Ascending aorta (tissue), 2 donors: Measurements from ENCODE around the gene LYPD3. TPM values are rescaled to one million over a fixed set of nuclear protein-coding genes. Genes with fewer than 3 reads are reported as not detected.

ENCODE experiments used
- DNase-seq, 2 donors: peaks; one replicate each; pipeline ENCODE4 v3.0.0-alpha.2; 2019; ENCODE audit warnings: low spot score in 2 of 2
- H3K27ac ChIP-seq, 2 donors: fragments of 200-600 bp; sonication (generic); one replicate each; pipeline ENCODE4 v1.5.1; 2016 to 2017; ENCODE audit warnings: mild to moderate bottlenecking in 1 of 2
- H3K27me3 ChIP-seq: fragments of 200-600 bp; sonication (generic); one replicate; pipeline ENCODE4 v1.5.1; 2017
- H3K36me3 ChIP-seq, 2 donors: fragments of 200-600 bp; sonication (generic); one replicate each; pipeline ENCODE4 v1.5.1; 2016
- H3K4me1 ChIP-seq, 2 donors: fragments of 200-600 bp; sonication (generic); one replicate each; pipeline ENCODE4 v1.5.1; 2016 to 2017; ENCODE audit warnings: mild to moderate bottlenecking in 1 of 2
- H3K4me3 ChIP-seq, 2 donors: fragments of 200-600 bp; sonication (generic); one replicate each; pipeline ENCODE4 v1.5.1; 2016 to 2017; ENCODE audit warnings: mild to moderate bottlenecking in 1 of 2
- H3K9me3 ChIP-seq, 2 donors: fragments of 200-600 bp; sonication (generic); one replicate each; pipeline ENCODE4 v1.5.1; 2016
- CTCF ChIP-seq, 3 experiments: fragments of 200-600 bp in 2 of 3; fragments of 450-650 bp in 1 of 3; sonication (generic) in 2 of 3; IDR thresholded peaks; one replicate each; pipeline ENCODE4 v1.5.1; 2016 to 2019; ENCODE audit warnings: antibody characterized with exemption in 3 of 3, mild to moderate bottlenecking in 1 of 3, moderate library complexity in 1 of 3
- intact Hi-C: fragments of 100-400 bp; cut with DNase I; formaldehyde crosslinking; loops from one replicate; pipeline ENCODE4 v1.15.1; 2023
- total RNA-seq: library from RNA; depleted of rRNA; stranded (reverse); fragments of >200 nt; gene quantifications from one replicate; pipeline ENCODE4 v1.1.0, GENCODE V29; 2016

The LYPD3 gene
- total RNA-seq, 1 donor from 2014 or later = not detected

- Histone ChIP-seq H3K27me3 (no peaks in the 10 kb centered on the region), H3K9me3 (no peaks in the 10 kb centered on the region), H3K36me3 (no peaks in the 10 kb centered on the region), H3K4me1 (no peaks in the 10 kb centered on the region), H3K4me3 (no peak overlapping the region), H3K27ac (no peak overlapping the region)
- no peak for TF ChIP-seq CTCF (IDR thresholded peaks at IDR 0.05)
- intact Hi-C loops = no loop called here
- no peak for DNase-seq
These were observed 11.4 kb downstream of the LYPD3 start for GRCh38 chr19:43454031-43454430.

- intact Hi-C loops = no loop called here
These were observed 12.8 kb downstream of the LYPD3 start for GRCh38 chr19:43452582-43452981.

GRCh38 chr19:43450545-43450997 is 14.8 kb downstream of the LYPD3 start:
- Histone ChIP-seq H3K4me1 (no peaks in the 10 kb centered on the region), H3K27ac (no peak overlapping the region)

More at GRCh38 chr19:43452582-43452981, 12.8 kb downstream of the LYPD3 start:
- TF ChIP-seq CTCF (IDR thresholded peaks at IDR 0.05) = no peak
- Histone ChIP-seq H3K4me3 (no peak overlapping the region), H3K4me1 (no peaks in the 10 kb centered on the region), H3K27ac (no peak overlapping the region), H3K36me3 (no peaks in the 10 kb centered on the region), H3K9me3 (no peaks in the 10 kb centered on the region), H3K27me3 (no peaks in the 10 kb centered on the region)
- DNase-seq = no peak

GRCh38 chr19:43447655-43448054 is 17.8 kb downstream of the LYPD3 start:
- TF ChIP-seq CTCF (IDR thresholded peaks at IDR 0.05) = no peak

More at GRCh38 chr19:43450545-43450997, 14.8 kb downstream of the LYPD3 start:
- intact Hi-C loops = no loop called here
- no peak for TF ChIP-seq CTCF (IDR thresholded peaks at IDR 0.05)
- Histone ChIP-seq H3K4me3 (no peak overlapping the region), H3K27me3 (no peaks in the 10 kb centered on the region), H3K9me3 (no peaks in the 10 kb centered on the region), H3K36me3 (no peaks in the 10 kb centered on the region)
- DNase-seq = no peak

GRCh38 chr19:43446746-43447489 is 18.5 kb downstream of the LYPD3 start:
- H3K9me3 ChIP-seq = no peaks in the 10 kb centered on the region
- H3K4me3 ChIP-seq = no peak overlapping the region
- no peaks in the 10 kb centered on the region for H3K27me3 ChIP-seq
- no peak overlapping the region for H3K27ac ChIP-seq
- intact Hi-C loops = loop anchor here (1.0 to 10.0 kb wide), 3 partner anchors 57 to 208 kb away; partner anchors contain the start of gene PHLDB3
- no peaks in the 10 kb centered on the region for H3K36me3 ChIP-seq
- no peaks in the 10 kb centered on the region for H3K4me1 ChIP-seq
- DNase-seq = peak; percentile 18 to 76
- TF ChIP-seq CTCF (IDR thresholded peaks at IDR 0.05) = peak; percentile 91 to 95 (median 93)

More at GRCh38 chr19:43447655-43448054, 17.8 kb downstream of the LYPD3 start:
- no peak overlapping the region for H3K4me3 ChIP-seq
- no peak for DNase-seq
- no peak overlapping the region for H3K27ac ChIP-seq
- no peaks in the 10 kb centered on the region for H3K36me3 ChIP-seq
- no peaks in the 10 kb centered on the region for H3K9me3 ChIP-seq
- H3K27me3 ChIP-seq = no peaks in the 10 kb centered on the region
- intact Hi-C loops = loop anchor here (1.0 to 10.0 kb wide), 3 partner anchors 57 to 207 kb away; partner anchors contain the start of gene PHLDB3
- H3K4me1 ChIP-seq = no peaks in the 10 kb centered on the region
